Globus pallidus (tissue), 1 donor: ENCODE results near the gene ZNF438.
"Not testable (repeated sequence)": the region's sequence is repeated elsewhere in the genome, so short reads cannot be mapped to it uniquely, and the experiment has no call there.

ENCODE experiments used
- DNase-seq: peaks from one replicate; pipeline ENCODE4 v3.0.0-alpha.2; 2015; ENCODE audit warnings: low spot score

ZNF438 gene

DNA sequence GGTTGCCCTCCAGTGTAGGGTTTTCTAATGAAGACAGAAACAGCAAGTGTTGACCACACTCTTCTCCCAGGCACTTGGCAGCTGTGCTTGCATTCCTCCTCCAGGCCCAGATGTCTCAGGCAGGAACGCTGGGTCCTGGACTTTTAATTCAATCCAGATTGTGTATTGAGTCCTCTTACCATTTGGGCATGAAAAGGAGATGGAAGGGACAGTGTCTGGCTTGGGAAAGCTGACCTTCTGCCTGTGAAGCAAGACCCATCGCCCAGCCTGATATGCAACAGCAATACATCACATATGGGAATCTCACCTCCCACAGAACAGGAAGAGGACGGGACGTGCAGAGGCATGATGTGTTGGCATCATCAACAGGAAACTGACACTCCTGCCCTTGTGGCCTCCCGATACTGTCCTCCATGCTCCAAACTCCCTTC lies 227.8 kb downstream of the ZNF438 start:
- no peak for DNase-seq

DNA sequence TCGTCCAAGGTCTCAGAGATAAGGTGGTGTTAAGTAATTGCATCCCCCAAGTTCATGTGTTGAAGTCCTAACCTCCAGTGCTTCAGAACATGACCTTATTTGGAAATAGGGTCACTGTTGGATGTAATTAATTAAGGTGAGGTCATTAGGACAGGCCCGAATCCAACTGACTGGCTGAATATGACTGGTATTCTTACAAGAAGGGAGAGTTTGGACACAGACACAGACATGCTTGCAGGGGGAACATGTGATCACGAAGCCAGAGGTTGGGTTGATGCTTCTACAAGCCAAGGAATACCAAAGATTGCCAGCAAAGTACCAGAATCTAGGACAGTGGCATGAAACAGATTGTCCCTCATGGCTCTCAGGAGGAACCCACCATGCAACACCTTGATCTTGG lies 228.6 kb downstream of the ZNF438 start:
- DNase-seq: no peak

DNA sequence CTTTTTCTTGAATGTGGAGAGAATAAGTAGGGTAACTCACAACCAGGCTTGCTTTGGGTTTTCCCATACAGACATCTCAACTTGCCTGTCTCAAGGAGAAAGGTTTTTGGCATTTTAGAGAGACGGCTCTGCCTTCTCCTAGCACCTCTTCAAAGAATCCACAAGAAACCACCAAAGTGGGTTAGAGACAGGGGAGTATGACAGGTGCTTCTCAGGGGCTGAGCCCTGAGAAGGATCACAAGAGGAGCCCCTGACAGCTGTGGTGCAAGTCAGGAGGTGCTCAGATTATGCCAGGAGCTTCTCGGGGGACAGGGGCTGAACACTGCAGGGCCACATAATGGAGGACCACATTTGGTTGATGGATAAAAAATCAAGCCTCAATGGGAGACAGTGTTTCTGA lies 231.3 kb downstream of the ZNF438 start:
- no peak for DNase-seq

DNA sequence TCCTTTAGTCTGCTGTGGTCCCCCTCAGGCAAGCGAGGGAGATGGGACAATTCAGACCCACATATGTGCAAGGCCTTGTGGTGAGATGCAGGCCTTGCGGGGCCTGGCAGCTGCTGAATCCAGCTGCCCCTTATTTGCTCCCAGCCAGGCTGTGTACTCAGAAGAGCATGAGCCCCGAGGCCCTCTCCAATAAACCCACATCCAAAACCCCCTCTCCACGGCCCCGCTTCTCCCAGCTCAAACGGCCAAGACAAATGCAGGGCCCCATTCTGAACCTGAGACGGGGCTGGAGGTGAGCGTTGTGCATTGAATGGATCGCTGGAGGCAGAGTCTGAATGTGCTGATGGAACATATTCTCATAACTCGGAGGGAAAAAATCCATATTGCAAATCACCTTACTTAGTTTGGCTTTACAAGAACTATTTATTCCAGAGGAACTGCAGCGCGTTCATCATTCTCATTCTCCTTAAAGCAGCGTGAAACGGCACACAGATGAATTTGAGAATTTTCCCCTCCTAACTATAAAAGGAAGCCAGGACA lies 232.9 kb downstream of the ZNF438 start:
- no peak for DNase-seq

DNA sequence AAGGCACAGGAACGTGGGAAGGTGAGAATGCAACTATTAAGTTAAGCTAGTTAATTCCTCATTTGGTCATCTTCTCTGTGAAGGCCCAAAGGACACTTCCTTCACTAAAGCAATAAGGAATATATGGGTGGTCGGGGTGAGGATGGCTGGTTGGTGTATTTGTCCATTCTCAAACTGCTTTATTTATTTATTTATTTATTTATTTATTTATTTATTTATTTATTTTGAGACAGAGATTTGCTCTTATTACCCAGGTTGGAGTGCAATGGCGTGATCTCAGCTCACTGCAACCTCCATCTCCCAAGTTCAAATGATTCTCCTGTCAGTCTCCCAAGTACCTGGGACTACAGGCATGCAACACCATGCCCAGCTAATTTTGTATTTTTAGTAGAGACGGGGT lies 236.6 kb downstream of the ZNF438 start:
- not testable (repeated sequence) for DNase-seq
